RCC 7860 (cell line): ENCODE data around the gene HSP90AB1.
A peak's percentile ranks its signal among the peaks of the same experiment; 100 is the strongest.

Experiments
- DNase-seq: peaks from one replicate; pipeline ENCODE4 v3.0.0-alpha.2; 2015; ENCODE audit warnings: low spot score
- FAIRE-seq: peaks from 2 replicates; lab custom pipeline; 2012; peaks lifted over from hg19 to GRCh38; lab: Jason Lieb, UNC

HSP90AB1 gene

DNA sequence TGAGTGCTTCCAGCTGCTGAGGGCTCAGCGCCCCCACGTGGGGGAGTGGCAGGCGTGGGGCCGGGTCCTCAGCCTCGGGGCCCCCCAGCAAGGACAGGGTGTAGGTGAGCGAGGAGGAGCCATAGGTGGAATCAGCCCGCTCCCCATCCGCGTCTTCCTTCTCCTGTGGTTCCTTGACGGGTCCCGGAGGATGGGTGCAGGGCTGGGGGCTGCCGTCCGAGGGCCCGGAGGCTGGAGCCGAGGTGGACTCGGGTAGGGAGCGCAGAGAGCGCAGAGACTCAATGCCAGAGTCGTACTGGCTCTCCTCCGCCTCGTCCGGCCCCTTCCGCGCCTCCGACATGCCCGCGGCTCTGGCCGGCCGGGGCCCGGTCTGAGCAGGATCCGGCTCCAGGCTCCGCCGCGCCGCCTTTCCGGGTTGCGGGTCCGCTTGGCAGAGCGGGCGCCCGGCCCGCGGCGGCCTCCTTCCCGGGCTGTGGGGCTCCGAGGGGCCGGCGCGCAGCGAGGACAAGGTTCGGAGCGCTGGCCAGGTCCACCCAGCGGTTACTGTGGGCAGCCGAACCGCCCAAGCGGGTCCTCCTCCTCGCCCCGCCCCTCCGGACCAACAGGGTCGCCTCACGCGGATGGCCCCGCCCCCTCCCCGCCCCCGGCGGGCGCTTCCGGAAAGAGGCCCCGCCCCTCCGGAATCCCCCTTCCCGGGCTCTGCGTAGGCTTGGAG is 18.3 kb downstream of the HSP90AB1 start, which contains the start of gene NFKBIE:
Gene NFKBIE (minus strand): TSS at position 545 of the 715 bp plus-strand sequence. CDS start 205 bp downstream, at position 340.
- no peak for FAIRE-seq

DNA sequence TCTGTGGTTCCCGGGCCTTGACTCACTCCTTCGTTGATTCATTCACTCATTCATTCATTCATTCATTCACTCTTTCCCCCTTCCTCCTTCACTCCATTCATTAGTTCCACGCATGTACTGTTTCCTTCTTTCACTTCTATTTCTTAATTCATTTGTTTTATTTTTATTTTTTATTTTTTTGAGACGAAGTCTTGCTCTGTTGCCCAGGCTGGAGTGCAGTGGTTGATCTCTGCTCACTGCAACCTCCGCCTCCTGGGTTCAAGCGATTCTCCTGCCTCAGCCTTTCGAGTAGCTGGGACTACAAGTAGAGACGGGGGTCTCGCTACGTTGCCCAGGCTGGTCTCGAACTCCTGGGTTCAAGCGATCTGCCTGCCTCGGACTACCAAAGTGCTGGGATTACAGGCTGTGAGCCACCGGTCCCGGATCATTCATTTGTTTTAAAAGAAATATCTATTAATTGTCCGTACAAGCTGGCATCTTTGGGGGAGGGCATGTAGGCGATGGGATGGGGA is 18.9 kb downstream of the HSP90AB1 start:
- FAIRE-seq (peak; percentile 38), DNase-seq (no peak)

More for the DNA sequence above, 18.3 kb downstream of the HSP90AB1 start, which contains the start of gene NFKBIE:
- peak; percentile 86 for DNase-seq

DNA sequence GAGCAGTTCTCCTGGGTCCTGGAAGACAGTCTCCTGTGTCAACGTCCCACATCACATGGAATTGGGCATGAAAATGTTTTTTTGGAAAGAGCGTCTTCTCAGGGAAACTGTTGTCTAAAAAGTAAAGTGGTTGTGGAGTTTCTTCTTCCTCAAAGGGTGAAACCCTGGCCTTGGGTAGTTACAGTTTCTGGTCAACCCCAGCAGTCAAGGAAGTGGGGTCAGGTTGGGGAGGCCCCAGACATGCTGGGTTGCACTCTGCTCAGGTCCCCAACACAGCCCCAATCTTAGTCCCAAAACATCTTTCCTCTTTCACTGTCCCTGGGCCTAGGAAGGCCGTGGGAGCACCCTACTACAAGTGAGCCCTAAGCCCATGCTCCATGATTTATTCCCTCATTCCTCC is 19.4 kb downstream of the HSP90AB1 start:
- FAIRE-seq, result no peak

DNA sequence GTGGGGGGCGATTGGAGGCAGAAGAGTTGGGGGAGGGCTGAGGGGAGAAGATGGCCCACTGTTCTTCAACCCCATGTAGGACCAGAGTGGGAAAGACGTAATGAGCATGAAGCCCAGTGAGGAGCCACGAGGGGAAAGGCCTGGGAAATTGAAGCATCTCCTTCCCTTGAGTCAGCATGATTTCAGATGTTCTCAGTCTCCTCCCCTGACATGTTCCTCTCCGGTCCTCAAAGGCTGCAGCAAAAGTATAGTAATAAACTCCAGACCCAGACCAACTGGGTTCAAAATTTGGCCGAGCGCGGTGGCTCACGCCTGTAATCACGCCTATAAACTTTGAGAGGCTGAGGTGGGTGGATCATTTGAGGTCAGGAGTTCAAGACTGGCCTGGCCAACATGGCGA is 20.4 kb downstream of the HSP90AB1 start:
- no peak for DNase-seq
- FAIRE-seq, result no peak

More for the DNA sequence above, 19.4 kb downstream of the HSP90AB1 start:
- no peak for DNase-seq

DNA sequence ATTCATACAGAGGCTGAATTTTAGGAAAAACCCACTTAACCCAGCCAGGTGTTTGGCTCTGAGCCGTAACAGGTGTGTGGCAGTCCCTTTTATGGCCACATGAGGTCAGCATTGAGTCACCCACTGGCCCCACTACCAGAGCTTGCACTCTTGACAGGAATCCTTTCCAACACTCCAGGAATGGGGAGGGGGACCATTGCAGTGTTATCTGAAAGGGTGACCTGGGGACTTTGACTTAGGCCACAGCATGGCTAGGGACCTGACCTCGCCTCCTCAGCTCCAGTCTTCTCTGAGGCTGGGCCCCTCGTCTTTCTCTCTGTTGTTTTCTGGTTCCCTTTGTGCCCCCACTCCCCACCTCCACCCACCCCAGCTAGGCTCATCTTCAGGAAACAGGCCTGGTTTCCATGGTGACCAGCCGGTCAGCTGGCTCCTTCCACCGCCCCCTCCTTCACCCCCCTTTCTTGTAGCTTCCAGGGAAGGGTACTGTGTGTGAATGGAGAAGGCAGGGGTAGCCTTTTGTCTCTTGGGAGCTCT is 21.3 kb downstream of the HSP90AB1 start:
- FAIRE-seq, result no peak
- DNase-seq, result no peak

DNA sequence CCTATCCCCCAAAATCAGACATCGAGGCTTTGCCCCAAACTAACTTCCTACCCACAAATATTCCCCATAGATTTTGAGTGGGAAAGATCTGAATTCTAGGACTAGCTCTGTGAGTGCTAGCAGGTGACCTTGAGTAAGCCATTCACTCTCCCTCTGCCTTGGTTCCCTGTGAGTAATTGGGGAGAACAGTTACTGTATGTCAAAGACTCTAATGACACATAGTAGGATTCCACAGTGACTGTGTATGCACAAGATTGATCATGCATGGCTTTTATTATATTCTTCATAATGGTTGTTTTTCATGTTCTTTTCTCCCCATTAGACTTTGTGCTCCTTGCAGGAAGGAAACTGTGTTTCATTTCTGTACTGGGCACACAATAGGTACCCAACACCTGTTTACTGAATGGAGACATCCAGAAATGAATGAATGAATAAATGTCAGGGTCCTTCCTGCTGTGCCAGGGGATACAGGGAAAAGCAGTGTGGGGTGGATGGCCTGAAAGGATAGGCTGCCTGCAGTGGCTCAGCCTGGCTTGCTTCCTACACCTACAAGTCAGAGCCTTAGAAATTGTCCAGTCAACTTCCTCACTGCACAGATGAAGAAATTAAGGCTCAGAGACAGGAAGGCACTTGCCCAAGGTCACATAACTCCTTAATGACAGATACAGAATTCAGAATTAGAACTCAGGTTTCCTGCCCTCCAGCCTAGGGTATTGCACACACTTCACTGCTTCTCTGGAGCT is 22.4 kb downstream of the HSP90AB1 start:
- DNase-seq, result no peak
- no peak for FAIRE-seq

DNA sequence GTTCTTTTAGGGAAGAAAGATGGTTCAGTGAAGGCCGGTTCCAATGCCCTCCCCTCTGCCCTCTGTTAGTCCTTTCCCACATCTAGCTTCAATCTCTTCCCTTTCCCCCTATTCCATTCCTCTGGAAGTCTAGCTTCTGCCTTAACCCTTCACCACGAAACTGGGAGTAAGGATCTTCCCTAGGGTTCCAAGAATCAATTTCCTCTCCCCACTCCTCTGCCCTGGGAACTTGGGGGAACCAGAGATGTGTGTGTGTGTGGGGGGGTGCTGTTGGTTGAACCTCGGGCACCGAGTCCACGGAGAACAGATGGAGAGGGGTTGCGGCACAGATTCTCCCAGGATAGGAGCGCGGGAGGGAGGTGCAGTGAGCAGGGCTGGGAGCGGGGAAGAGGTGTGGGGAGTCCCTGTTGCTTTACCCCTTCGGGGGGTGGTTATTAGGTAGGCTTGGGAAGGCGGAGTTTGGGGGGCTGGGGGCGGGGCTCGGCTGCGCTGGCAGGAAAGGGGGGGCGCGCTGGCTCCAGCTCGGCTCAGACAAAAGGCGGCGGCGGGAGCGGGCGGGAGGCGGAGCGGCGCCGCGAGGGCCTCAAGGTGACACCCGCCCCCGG is 23.1 kb downstream of the HSP90AB1 start, which contains the start of gene TMEM151B:
Gene TMEM151B (plus strand): TSS at position 530 of the 605 bp plus-strand sequence. CDS start 293 bp downstream, outside the sequence.
- no peak for DNase-seq
- no peak for FAIRE-seq

DNA sequence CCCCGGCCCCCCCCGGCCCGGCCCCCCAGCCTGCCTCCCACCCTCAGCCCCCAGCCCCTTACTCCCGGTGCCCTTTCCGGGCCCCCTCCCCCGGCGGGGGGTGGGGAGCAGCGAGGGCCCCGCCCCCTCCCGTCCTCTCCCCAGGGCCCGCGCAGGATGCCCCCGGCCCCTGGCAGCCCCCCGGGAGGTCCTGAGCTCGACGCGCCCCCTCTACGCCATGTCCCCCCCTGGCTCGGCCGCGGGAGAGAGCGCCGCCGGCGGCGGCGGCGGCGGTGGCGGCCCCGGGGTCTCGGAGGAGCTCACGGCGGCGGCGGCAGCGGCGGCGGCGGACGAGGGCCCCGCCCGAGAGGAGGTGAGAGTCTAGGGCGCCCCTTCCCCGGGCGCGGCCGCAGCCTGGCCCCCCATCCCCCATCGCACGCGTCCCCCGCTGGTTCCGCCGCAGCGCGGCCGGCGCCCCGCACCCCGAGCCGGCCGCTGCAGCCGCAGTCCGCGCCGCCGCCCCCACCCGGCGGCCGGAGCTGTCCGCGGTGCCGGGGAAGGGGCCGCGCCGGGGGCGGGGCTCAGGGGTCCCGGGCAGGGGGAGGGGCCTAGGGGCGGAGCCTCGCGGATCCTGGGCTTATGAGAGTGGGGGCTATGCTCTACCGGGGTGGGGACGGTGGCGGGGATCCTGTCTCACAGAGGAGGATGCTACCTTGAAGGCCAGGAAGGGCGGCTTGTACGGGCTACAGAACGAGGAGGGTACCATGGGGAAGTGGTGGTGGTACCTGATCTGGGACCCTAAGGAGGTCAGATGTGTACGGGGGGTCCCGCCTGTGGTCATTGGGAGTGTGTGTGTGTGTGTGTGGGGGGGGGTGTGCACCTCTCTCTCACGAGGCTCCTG is 23.9 kb downstream of the HSP90AB1 start:
- DNase-seq (no peak), FAIRE-seq (no peak)

DNA sequence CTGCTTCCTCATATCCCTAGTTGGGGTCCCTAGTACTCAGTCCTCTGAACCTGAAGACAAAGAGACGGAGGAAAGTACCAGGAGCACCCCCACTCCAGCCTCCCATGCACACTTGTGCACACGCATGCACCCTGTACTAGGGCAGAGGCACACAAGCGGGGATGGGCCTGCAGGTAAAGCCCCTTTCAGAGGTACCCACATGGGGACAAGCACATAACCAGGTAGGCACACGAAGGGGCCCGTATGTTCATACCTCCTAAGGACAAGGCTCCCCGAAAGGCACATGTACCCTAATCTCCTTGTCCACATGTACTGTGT is 24.5 kb downstream of the HSP90AB1 start:
- DNase-seq (no peak), FAIRE-seq (no peak)

DNA sequence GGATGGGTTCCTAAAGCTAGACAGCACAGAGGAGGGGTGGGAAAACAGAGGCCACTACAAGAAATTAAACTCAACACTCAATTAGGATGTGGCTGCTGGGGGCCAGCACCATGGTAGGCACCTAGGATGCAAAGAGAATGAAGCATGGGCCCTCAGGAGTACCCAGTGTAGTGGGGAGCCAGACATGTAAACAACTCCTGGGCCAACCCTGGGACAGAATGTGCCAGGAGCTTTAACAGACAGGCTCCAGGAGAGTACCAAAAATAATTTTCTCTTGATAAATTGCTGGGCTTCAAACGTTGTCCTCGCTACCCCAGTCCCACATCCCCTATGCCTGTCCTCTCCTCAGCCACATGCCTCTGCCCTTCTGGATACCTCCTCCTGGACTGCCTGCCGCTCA is 25.0 kb downstream of the HSP90AB1 start:
- DNase-seq (no peak), FAIRE-seq (no peak)

DNA sequence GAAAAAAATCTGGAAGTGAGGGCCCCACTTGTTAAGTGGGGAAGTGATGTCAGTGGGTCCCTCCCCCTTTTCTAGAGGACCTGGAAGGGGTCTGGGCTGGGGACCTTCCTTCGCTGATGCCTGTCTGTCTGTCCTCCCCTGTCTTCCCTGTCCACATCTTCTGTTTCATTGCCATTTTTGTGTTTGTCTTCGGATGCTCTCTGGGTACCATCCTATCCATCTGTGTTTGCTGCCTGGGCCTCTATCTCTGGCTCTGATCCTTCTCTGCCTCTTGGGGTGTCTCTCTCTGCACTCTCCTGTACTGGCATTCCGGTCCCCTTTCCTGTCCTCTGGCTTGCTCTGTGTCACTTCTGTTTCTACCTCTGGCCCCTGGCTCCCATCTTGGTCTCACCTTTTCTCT is 25.6 kb downstream of the HSP90AB1 start:
- no peak for DNase-seq
- no peak for FAIRE-seq

DNA sequence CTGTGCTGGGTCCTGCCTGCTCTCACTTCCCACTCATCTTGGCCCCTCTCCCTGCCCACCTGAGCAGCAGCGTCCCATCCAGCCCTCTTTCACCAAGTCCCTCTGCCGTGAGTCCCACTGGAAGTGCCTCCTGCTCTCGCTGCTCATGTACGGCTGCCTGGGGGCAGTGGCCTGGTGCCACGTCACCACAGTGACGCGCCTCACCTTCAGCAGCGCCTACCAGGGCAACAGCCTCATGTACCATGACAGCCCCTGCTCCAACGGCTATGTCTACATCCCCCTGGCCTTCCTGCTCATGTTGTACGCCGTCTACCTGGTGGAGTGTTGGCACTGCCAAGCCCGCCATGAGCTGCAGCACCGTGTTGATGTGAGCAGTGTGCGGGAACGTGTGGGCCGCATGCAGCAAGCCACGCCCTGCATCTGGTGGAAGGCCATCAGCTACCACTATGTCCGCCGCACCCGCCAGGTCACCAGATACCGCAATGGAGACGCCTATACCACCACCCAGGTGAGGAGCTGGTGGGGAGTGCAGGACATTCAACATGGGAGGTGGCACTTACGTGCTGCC is 26.2 kb downstream of the HSP90AB1 start:
- DNase-seq, result no peak
- FAIRE-seq, result no peak

DNA sequence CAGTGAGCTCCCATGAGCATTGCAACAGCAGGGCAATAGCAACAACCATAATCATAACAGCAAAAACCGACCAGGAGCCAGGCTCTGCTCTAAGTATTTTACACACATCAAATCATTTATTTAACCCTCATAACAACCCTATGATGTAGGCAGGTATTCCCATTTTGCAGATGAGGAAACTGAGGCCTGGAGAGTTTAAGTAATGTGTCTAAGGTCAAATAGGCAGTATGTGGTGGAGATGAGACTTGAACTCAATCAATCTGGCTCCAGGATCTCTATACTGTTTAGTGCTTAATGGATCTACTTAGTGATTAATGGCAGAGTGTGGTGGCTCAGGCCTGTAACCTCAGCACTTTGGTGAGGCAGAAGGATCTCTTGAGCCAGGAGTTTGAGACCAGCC is 26.7 kb downstream of the HSP90AB1 start:
- no peak for DNase-seq
- FAIRE-seq, result no peak

DNA sequence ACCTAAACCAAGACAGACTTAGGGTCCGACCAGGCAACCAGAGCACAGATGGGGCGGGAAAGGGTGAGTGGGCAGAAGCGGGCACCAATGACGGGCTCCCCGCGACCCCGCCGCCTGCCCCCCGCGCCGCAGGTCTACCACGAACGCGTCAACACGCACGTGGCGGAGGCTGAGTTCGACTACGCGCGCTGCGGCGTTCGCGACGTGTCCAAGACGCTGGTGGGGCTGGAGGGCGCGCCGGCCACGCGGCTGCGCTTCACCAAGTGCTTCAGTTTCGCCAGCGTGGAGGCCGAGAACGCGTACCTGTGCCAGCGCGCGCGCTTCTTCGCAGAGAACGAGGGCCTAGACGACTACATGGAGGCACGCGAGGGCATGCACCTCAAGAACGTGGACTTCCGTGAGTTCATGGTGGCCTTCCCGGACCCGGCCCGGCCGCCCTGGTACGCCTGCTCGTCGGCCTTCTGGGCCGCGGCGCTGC is 28.4 kb downstream of the HSP90AB1 start:
- DNase-seq, result no peak
- no peak for FAIRE-seq

DNA sequence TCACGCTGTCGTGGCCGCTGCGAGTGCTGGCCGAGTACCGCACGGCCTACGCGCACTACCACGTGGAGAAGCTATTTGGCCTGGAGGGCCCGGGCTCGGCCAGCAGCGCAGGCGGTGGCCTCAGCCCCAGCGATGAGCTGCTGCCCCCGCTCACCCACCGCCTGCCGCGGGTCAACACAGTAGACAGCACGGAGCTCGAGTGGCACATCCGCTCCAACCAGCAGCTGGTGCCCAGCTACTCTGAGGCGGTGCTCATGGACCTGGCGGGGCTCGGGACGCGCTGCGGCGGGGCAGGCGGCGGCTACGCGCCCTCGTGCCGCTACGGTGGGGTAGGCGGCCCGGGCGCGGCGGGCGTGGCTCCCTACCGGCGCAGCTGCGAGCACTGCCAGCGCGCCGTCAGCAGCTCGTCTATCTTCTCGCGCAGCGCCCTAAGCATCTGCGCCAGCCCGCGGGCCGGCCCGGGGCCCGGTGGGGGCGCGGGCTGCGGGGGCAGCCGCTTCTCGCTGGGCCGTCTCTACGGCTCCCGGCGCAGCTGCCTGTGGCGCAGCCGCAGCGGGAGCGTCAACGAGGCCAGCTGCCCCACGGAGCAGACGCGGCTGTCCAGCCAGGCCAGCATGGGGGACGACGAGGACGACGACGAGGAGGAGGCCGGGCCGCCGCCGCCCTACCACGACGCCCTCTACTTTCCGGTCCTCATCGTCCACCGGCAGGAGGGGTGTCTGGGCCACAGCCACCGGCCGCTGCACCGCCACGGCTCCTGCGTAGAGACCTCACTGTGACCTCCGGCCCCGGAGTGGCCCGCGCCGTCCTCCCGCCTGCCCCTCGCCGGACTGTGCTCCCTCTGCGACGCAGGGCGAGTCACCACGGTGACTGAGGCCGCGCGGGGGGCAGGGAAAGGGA is 29.1 kb downstream of the HSP90AB1 start:
- DNase-seq (no peak), FAIRE-seq (no peak)

DNA sequence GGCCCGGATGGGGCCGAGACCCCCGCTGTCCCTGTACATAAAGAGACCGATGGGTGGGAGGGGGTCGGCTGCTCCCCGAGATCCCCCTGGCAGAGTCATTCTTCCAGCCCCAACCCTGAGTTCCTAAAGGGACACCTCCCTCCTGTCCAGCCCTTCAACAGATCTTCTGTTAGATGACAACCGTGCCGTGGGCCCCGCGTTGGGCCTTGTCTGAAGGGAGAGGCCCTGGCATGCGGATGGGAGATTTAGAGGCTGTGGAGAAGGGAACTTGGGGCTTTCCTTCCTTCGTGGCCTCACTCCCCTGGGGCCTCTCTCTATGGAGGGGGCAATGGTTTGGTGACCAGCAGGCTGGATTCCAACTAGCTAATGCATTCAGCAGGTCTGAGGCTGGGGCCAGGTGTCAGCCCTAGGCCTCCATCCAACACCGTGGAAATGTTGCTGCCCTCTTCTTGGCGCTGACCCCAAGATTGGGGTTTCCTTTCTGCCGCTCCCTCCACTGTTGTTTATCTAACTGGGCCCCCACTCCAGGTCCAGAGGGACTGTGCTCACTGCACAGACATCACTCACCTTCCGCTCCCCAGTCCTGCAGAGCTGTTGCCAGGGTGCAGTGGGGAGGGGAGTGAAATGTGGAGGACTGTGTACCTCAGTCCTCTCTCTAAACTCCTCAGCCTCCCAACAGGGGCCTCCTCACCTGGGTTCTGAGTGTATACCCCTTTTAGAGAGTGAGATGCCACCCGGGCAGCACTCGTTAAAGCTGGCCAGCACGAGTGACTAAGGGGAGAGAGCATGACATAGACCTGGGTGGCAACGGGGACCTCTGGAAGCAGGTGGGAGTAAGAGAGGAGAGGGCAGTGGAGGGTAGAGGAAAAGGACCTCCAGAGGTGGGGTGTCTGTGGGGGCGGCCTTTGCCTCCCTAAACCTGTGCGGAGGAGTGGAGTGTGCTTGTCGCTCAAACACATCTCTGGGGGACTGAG is 30.1 kb downstream of the HSP90AB1 start:
- DNase-seq (no peak), FAIRE-seq (no peak)

DNA sequence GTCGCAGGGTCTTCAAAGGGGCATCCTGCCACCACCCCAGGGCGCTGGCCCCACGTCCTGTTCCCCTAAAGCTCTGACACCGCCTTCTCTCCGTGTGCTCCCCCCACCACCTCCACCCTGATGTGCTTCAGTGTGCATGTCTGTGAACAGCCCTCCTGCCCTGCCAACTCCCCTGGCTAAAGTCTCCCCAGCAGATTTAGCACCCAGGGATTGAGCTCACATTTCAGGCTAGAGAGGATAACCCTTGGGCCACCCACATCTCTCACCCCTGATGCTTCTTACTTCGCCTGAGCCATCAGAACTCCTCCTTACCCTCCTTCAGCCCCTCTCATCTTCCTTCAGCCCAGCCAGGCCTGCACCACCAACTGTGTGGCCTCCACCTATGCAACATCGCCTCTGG is 30.9 kb downstream of the HSP90AB1 start:
- DNase-seq (no peak), FAIRE-seq (no peak)

DNA sequence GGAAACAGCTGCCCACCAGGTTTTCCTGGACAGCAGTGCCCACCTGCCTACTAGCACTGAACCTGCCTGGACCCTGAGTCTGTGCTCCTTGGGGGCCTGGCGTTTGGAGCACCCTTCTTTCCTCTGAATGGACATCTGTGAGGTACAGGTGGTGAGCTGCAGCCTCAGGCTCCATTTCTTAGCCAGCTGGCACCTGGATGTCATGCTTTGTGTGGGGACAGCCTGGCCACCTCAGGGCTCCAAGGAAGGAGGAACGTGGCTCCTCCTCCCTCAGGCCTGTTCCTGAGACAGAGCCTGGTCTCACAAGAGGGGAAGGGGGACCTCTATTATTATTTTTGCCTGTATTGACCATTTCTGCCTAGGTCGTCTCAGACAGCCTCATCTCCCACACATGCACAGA is 31.4 kb downstream of the HSP90AB1 start:
- FAIRE-seq (no peak), DNase-seq (no peak)
